Measurements from ENCODE around the gene ITIH5.

GRCh38 chr10:7705341-7705740, 38.6 kb upstream of the ITIH5 start:
- TF ChIP-seq POLR2A (IDR thresholded peaks at IDR 0.05) (no peak), CTCF (IDR thresholded peaks at IDR 0.05) (no peak)
